GM18511 (cell line): ENCODE data around the gene MRPS7.
A peak's percentile ranks its signal among the peaks of the same experiment; 100 is the strongest.
"Not testable (repeated sequence)": the region's sequence is repeated elsewhere in the genome, so short reads cannot be mapped to it uniquely, and the experiment has no call there.

ENCODE experiments used
- ATAC-seq: cut with Tn5 transposase; IDR thresholded peaks from one replicate; pipeline ENCODE4 v1.9.1; 2021; ENCODE audit warnings: mild to moderate bottlenecking, moderate library complexity; ENCODE audit not compliant: unreplicated experiment

MRPS7 gene

DNA sequence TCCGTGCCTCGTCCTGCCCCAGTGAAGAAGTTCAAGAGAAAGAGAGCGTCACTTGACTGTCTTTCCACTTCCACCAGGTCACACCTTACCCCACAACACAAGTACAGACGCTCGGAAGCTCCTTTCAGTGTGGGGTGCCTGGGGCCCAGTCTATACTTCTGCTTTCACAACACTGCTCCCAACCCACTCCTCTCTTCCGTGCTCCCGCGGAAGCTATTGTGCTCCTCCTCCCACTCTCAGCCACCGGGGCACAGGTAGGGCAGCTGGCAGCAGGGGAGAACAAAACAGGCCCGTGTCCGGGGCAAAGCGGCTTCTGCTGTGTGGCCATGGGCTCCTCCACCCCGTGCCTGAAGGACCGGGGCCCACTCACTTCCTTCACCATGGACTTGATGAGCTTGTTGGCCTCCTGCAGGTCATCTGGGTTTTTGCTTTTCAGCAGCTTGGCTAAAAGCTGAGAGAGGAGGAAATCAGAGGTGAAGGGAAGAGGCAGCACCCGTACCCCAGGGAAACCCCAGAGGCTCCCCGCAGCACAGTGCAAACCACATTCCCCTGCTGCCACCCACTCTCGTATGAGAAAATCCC, 19.1 kb upstream of the MRPS7 start:
- ATAC-seq = peak; percentile 47

DNA sequence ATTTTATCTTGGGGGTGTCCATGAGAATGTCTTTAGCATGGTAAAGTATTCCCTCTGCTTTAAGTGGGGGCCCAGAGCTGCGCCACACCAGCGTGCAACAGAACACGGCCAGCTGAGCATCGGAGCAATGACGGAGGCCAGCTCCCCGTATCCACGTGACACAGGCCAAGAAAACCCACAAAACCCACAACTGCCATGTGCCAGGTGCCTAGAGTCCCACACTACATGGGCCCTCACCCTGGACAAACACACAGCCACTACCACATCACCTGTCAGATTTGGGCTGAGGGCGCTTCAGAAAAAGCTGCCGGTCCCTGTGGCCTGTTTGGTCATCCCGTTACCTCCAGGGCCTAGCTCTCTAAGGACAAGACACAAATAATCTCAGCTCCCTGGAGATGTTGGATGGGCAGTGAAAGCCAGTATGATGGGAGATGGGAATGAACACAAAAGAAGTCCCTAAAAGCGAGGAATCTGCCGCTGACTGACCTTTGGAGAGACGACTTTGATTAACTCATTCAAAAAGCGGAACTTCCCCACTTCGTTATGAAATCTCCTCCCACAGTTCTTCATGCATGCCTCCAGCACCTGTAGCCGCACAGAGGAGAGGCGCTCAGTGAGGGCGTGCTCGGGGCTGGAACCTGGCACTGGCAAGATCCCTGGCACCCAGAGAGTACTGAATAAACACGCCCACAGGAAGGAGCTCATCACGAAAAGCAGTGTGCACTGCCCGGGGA, 17.4 kb upstream of the MRPS7 start:
- no peak for ATAC-seq

DNA sequence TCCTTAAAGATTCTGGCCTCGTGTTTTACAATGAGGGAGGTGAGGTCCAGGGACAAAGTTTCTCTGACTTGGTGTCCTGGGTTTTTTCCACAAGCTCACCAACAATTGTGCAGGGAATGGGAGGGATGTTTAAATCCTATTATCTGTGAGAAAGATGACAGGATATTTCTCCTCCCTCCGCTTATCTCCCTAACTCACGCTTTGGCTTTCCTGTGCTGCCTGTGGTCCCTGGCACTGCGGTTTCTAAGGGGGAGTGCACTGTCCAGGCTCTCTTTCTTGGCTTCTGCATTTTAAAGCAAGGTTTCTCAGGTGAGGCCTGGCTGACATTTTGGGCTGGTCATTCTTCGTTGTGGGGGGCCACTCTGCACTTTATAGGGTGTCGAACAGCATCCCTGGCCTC, 16.7 kb upstream of the MRPS7 start:
- ATAC-seq = no peak

DNA sequence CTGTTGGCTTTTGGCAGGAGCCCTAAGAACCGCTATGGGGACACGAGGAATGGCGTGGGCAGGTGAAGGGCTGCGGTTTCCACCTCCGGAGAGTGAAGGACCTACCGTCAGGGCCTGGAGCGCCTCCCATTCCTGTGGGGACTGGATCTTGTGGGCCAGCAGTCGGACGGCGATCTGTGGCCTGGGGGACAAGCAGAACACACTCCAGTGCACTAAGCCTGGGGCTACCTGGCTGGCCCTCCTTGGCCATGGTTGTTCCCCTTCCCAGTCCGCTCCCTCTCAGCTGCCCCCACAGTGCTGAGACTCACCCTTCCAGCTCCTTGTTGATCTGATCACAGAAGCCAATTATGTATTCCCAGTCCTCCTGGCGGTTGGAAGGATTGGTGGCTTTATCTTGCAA, 15.3 kb upstream of the MRPS7 start:
- no peak for ATAC-seq

DNA sequence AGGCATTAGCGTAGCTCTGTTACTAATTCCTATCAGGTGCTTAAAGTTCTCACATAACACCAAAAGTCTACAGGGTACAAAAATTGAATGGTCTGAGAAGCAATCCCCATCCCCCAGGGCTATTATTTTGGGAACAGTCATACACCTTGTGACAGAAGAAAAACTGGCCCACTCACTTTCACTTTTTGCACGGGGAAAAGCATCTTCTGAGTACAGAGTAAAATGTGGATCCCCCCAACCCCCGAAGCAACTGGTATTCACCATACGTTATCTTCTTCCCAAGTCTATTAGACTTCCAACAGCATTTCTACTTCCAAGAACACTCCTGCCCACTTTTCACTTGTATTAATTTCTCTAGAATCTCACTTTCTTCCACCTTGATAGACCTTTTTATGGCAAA, 12.1 kb upstream of the MRPS7 start:
- no peak for ATAC-seq

DNA sequence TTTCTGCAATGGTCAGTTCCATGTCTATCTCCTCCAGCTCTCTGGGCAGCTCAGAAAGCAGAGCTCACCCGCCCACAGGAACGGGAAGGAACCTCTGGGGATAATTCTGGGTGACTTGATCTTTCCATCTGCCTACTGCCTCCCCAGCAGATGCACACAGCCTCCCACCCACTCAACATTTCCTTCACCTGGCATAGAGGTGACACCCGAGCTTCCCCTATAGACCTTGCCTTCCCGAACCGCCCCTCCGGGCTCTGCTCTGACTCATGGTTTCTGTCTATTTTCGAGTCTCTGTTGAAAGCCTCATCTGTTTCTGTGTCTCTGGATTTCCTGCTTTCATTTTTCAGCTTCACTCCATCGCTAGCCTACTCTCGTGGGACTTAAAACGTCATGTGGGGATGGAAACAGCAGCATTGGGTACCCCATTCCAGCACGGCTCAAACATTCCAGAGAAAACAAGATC, 11.6 kb upstream of the MRPS7 start:
- ATAC-seq = peak; percentile 94

DNA sequence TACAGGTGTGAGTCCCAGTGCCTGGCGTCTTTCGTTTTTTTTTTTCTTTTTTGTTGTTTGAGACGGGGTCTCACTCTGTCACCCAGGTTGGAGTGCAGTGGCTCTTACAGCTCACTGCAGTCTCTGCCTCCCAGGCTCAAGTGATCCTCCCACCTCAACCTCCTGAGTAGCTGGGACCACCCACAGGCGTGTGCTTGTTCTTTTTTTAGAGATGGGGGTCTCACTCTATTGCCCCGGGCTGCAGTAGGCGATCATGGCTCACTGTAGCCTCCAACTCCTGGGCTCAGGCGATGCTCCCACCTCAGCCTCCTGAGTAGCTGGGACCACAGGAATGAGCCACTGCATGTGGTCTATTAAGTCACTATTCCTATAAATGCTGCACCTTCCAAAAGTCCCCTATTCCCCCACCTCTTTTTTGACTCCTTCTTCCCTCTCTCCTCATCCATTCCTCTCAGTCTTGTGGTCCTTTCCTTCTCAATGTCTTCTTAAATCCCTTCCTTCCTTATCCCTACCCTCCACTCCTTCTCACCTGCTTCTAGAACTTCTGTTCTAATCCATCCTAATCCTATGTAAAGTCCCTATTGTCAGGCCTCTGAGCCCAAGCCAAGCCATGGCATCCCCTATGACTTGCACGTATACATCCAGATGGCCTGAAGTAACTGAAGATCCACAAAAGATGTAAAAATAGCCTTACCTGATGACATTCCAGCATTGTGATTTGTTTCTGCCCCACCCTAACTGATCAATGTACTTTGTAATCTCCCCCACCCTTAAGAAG, 9.5 kb upstream of the MRPS7 start:
- ATAC-seq = no peak

DNA sequence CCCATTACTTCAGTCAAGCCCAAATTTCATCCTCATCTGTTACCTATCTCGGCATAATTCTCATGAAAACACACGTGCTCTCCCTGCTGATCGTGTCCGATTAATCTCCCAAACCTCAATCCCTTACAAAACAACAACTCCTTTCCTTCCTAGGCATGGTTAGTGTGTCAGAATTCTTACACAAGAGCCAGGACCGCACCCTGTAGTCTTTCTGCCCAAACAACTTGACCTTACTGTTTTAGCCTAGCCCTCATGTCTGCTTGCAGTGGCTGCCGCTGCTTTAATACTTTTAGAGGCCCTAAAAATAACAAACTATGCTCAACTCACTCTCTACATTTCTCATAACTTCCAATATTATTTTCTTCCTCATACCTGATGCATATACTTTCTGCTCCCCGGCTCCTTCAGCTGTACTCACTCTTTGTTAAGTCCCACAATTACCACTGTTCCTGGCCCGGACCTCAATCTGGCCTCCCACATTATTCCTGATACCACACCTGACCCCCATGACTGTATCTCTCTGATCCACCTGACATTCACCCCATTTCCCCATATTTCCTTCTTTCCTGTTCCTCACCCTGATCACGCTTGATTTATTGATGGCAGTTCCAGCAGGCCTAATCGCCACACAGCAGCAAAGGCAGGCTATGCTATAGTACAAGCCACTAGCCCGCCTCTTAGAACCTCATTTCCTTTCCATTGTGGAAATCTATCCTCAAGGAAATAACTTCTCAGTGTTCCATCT, 5.6 kb upstream of the MRPS7 start:
- not testable (repeated sequence) for ATAC-seq

DNA sequence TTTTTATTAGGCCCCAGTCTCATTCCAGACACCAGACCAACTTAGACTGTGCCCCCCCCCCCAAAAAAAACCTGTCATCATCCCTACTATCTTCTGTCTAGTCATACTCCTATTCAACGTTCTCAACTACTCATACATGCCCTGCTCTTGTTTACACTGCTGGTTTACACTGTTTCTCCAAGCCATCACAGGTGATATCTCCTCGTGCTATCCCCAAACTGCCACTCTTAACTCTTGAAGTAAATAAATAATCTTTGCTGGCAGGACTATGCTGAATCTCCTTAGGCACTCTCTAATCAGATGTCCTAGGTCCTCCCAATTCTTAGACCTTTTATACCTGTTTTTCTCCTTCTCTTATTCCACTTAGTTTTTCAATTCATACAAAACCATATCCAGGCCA, 4.5 kb upstream of the MRPS7 start:
- not testable (repeated sequence) for ATAC-seq

DNA sequence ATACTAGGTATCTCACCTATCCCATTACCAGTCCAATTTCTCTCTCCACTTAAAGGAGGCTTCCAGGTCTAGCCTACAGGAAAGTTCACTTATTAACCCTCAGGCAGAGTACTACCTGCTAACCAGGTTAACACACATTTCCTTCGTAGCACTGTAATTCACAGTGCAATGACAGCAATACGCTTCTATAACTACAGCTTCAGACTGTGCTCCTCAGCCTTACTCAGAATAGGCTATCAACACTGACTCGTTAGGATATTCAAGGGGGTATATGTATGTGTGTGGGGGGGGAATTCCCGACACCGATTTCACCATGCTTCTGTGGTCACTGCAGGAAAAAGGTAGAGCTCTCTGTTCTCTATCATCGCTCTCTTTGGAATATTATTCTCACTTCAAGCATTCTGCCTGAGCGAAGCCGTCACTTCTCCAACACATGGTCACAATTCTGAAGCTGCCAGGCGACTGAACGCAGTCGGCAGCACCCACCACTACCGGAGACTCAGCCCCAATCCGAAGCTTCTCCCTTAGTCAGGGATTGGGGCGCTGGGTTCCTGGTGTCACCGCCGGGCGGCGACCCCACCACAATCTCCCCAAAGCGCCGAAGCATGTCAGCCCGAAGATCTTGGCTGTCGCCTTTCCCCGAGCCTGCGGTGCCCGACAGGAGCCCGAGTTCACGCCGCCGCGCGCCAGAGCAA, 891 bp upstream of the MRPS7 start:
- peak; percentile 26 for ATAC-seq

DNA sequence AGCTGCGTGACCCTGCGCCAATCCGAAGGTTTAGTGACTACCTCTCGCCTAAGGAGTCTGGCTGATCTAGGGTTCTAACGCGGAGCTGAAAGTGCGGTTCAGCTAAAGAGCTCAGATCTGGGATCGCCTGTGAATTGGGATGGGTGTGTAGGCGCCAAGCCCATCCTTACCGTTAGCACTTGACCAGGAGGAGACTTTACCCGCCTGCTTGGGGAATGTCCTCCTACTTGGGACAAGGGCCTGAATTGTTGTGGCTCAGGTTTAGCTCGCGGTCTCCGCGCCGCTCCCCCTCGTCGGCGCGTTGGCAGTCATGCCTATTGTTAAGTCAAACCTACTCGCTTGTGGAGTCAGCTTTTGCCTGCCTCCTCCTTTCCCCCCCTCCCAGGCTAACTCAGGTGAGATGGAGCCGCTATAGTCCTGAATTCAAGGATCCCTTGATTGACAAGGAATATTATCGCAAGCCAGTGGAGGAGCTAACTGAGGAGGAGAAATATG, 480 bp downstream of the MRPS7 start:
- no peak for ATAC-seq

DNA sequence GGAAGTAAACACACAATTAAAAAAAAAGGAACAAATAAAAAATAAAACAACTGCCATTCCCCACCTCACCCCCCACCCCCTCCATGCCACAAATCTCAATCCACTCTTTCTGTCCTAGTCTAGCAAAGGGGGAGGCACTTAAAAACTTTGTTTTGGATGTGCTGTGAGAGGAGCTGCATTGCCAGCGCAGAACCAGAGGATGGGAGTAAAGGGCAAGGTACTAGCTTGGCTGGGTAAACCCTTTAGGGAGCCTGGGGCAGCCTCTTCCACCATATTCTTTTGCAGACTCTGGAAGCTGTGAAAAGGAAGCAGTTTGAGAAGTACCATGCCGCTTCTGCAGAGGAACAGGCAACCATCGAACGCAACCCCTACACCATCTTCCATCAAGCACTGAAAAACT, 1.4 kb downstream of the MRPS7 start:
- ATAC-seq = no peak

DNA sequence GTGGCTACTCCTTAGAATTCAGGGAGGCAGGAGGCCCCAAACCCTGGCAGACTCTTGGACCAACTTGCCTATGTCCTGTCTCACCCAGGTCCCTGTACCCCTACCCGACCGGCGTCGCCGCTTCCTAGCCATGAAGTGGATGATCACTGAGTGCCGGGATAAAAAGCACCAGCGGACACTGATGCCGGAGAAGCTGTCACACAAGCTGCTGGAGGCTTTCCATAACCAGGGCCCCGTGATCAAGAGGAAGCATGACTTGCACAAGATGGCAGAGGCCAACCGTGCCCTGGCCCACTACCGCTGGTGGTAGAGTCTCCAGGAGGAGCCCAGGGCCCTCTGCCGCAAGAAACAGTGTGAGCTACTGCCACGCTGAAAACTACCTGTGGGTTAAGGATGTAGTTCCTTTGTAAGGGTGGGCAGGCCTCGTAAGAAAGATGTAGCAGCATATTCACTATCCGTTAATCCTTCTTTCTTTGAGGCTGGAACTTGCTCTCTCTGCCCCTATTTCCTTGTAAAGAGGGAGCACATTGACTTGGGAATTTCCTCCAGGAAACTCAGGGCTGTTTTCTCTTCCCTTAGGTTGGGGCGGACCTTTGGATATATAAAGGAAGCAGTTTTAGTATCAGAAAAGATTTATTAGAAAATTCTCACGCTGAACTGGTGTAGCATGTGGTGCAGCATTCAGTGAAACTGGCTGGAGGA, 4.1 kb downstream of the MRPS7 start:
- no peak for ATAC-seq

DNA sequence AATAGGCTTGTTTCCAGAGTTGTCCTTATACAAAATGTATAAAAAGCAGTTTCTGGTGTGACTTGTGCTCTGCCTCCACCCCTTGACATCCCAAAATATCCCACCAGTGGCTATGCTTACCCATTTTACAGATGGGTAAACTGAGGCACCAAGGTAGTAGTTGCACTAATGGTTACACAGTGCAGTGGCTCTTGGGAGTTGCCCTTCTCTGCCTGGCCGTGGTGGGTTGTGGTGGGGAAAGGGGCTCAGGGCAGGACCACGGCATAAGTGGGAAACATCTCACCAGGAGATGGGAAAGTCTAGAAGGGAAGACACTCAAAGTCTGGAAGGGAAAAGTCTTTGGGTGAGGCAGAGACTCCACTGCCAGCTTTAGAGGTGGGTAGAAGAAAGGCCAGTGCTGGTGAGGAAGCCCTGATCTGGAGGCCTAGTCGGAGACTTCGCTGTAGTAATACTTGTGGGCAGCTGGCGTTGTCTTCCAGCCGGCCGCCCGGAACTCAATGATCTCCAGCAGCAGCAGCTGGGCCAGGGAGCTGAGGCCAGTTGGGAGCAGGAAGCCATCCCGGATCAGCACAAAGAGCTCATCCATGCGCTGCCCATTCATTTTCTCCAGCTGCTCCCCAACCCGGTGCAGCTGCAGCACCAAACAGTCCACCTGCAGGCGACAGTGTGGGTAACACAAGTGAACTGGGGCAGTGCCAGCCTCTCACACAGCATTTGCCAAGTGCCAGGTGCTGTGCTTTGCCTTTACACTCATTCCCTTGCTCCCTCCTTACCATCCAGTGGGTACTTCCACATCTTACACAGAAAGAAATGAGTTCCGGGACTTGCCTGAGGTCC, 4.9 kb downstream of the MRPS7 start:
- ATAC-seq = no peak

DNA sequence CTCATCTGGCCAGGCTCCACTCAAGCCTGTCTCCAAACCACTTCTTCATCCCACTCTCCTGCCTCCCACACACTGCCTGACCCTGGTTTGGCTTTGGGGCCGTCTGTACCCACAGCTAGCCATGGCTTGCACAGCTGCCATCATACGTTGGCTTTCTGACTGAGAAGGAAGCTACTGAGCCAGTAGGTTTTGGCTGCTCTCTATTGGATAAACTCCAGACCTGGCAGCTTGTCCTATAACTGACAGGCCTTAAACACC, 5.4 kb downstream of the MRPS7 start:
- ATAC-seq = no peak

DNA sequence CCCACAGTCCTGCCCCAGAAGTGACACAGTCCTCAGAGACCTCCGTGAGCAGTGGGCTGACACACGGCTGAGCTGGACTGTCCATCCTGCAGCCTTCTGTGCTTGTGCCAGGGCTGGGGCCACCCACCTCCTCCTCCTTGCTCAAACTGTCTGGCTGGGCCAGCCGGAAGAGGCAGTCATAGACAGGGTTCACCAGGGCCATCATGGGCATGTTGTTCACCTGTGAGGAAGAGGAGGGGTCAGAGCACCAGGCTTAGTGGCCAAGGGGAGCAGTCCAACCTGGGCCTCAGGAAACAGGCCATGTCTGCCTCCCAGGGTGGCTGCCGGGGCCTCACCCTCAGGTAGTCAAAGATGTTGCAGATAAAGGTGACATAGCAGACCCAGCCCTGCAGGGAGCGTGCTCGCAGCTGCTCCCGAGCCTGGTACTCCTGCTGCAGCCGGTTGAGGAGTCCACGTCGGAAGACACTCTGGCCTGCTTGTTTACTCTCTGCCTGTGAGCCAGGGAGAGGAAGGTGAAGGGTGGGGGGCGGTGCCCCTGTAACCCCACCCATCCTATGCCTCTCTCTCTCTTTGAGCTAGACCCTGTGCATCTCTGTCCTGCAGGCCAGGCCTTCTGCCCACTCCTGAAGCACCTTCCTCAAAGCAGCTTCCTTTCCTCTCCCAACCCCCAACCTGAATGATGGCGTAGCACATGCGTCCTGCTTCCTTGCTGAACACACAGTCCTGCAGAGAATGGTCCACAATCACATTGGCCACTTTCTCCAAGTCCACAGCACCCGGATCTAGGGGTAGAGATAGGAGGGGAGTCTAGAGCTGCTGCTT, 5.9 kb downstream of the MRPS7 start:
- ATAC-seq = no peak

DNA sequence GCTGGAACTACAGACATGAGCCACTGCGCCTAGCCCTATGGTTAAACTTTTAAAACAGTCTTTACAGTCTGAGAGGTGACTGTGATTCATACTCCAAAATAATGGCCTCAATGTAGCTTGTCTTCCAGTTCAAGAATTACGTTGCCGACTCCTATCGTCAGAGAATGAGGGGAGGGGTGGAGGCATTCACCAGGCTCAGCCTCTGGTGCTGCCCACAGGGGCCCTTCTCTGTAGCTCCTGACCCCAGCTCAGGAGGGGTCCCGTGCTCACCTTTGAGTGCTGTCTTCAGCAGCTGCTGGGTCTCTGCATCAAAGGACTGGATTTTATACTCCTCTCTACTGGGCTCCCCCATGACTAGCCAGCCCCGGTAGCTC, 8.2 kb downstream of the MRPS7 start:
- ATAC-seq = no peak

DNA sequence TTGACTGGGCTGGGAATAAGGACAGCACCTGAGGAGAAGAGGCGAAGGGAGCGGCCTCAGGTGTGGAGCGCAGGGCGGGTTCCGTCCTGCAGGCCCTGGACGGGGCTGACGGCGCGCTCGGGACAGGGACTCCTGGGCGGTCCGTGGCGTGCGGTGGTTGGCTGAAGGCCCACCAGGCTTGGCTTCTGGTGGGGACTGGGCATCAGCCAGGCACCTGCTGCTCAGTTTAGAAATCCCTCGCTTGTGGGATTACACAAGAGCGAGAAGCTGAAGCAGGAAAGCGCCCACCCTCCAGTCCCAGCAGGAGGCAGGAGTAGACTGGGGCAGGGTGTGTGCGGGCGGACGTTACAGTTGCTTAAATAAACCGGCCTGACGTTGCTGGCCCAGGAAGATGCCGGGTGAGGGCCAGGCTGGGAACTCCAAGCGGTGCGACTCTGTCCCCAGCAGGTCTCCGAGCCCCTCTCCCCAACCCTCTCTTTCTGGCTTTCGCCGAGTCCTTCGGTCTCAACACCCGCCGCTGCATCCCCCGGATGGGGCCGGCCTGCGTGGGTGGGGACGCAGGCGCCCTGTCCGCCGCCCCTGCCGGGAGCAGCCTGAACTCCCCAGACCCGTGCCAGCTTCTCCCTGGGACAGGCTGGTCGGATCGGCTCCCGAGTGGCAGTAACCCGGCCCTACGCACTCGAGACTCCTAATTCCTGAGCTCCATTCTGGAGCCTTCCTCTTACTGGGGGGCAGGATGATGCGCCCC, 8.7 kb downstream of the MRPS7 start:
- peak; percentile 57 for ATAC-seq
